ENCODE data around the gene MORN3. TPM values are rescaled to one million over a fixed set of nuclear protein-coding genes. Genes with fewer than 3 reads are reported as not detected.
"Not testable (repeated sequence)": the region's sequence is repeated elsewhere in the genome, so short reads cannot be mapped to it uniquely, and the experiment has no call there.

MORN3 gene
- total and polyA plus RNA-seq, 4 experiments from 2014 or later, result 6.3 to 17.3 (median 10.4) TPM

- H3K9me3 Mint-ChIP-seq; DNase-seq; intact Hi-C loops (cut with micrococcal nuclease); H3K27me3 Mint-ChIP-seq; H3K4me3 ChIP-seq (ENCODE audit: low read length in 2 of 2); H3K27ac ChIP-seq (ENCODE audit: low read depth, low read length); H3K36me3 ChIP-seq (ENCODE audit: insufficient read depth, low read length); H3K36me3 Mint-ChIP-seq; H3K9me3 ChIP-seq (ENCODE audit: control insufficient read depth in 1 of 2, low read length in 2 of 2); H3K27me3 ChIP-seq (ENCODE audit: insufficient read depth, low read length): not testable (repeated sequence)
- CTCF ChIA-PET (ENCODE audit: partially characterized antibody), result interaction anchor here (1.0 to 7.3 kb wide), 6 partner anchors 8 to 162 kb away, joined by 3 to 74 read pairs (median 12); partner anchors contain the start of genes MORN3 and ORAI1
- peak overlapping the region in 6 of 8 donors; percentile 16 to 43 (median 32) for H3K4me3 Mint-ChIP-seq
- POLR2A ChIA-PET (ENCODE audit: partially characterized antibody), result interaction anchor here (0.6 to 7.7 kb wide), 6 partner anchors 8 to 112 kb away, joined by 3 to 122 read pairs (median 34); partner anchors contain the start of genes KDM2B, MORN3 and ORAI1
- peaks cover 92% of the 10 kb centered on the region for H3K4me1 ChIP-seq (ENCODE audit: insufficient read depth, low read length)
- peak overlapping the region; percentile 61 to 99 (median 93) for H3K27ac Mint-ChIP-seq
- H3K4me1 Mint-ChIP-seq, result peaks cover 46 to 95% (median 73%) of the 10 kb centered on the region in 4 donors
These were observed 7.9 kb downstream of the MORN3 start for GRCh38 chr12:121661353-121662105.

DNA sequence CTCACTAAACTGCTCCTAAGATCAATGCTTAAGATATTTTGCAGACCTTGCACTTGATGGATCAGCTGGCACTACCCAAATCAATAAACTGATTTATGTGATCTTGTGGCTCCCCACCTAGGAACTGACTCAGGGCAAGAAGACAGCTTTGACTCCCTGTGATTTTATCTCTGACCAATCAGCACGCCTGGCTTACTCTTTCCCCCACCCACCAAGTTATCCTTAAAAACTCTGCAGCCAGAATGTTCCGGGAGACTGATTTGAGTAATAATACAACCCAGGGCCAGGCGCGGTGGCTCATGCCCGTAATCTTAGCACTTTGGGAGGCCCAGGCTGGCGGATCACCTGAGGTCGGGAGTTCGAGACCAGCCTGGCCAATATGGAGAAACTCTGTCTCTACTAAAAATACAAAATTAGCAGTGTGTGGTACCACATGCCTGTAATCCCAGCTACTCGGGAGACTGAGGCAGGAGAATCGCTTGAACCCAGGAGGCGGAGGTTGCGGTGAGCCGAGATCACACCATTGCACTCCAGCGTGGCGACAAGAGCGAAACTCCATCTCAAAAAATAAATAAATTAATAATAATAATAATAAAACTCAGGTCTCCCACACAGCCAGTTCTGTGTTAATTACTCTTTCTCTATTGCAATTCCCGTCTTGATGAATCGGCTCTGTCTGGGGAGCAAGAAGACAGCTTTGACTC is 12.0 kb downstream of the MORN3 start:
- Mint-ChIP-seq H3K36me3 (peaks cover 4 to 13% of the 10 kb centered on the region in 2 donors), H3K9me3 (peaks cover 0 to 5% (median 0%) of the 10 kb centered on the region in 8 donors), H3K4me3 (peak overlapping the region; percentile 8 to 94 (median 62)), H3K27ac (peak overlapping the region; percentile 78 to 100 (median 99)), H3K27me3 (no peaks in the 10 kb centered on the region), H3K4me1 (peaks cover 41 to 77% (median 55%) of the 10 kb centered on the region in 4 donors)
- Histone ChIP-seq H3K27me3 (ENCODE audit: insufficient read depth, low read length) (no peaks in the 10 kb centered on the region), H3K4me3 (ENCODE audit: low read length in 2 of 2) (no peak overlapping the region), H3K36me3 (ENCODE audit: insufficient read depth, low read length) (no peaks in the 10 kb centered on the region), H3K27ac (ENCODE audit: low read depth, low read length) (no peak overlapping the region), H3K9me3 (ENCODE audit: control insufficient read depth in 1 of 2, low read length in 2 of 2) (no peaks in the 10 kb centered on the region), H3K4me1 (ENCODE audit: insufficient read depth, low read length) (peaks cover 56% of the 10 kb centered on the region)
- intact Hi-C loops (cut with micrococcal nuclease), result loop anchor here (2.0 kb wide), 1 partner anchor 19 kb away; no protein-coding TSS in a partner anchor
- ChIA-PET CTCF (ENCODE audit: partially characterized antibody) (interaction anchor here (0.7 to 7.3 kb wide), 6 partner anchors 10 to 155 kb away, joined by 3 to 74 read pairs (median 6); partner anchors contain the start of genes MORN3 and ORAI1), POLR2A (ENCODE audit: partially characterized antibody) (interaction anchor here (1.0 to 7.7 kb wide), 9 partner anchors 9 to 147 kb away, joined by 3 to 122 read pairs (median 7); partner anchors contain the start of genes MORN3 and ORAI1)
- DNase-seq, result no peak

DNA sequence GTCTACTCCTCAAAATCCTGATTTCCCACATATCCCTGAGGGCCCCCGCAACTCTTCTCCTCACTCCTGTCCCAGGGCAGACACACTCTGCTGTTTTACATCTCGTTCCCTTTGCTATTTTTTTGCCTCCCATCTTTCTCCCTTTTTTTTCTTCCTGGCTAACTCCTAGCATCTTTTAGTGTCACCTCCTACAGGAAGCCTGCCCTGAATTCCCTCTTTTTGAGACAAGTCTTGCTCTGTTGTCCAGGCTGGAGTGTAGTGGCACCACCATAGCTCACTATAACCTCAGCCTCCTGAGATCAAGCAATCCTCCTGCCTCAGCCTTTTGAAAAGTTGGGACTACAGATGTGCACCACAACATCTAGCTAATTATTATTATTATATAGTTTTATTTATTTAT is 13.3 kb downstream of the MORN3 start:
- Mint-ChIP-seq H3K4me1 (peaks cover 32 to 64% (median 44%) of the 10 kb centered on the region in 4 donors), H3K36me3 (peaks cover 4 to 18% of the 10 kb centered on the region in 2 donors)

DNA sequence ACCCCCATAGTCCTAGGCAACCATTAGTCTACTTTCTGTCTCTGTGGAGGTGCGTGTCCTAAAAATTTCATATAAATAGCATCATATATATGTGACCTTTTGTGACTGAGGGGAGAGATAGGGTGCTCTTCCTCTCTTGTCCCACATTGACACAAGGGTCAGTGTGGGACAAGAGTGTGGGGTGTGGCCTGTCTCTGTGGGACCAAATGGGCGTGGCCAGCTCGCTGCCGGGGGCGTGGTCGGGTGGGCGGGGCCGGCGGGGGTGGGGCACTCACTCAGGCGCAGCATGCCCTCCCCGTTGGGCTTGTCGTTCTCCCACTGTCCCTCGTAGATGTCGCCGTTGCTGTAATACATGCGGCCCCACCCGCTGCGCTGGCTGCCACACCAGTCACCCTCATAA is 15.5 kb downstream of the MORN3 start:
- ChIA-PET CTCF (ENCODE audit: partially characterized antibody) (interaction anchor here (1.1 to 2.1 kb wide), 2 partner anchors 15 to 18 kb away, joined by 5 to 7 read pairs; partner anchors contain the start of gene MORN3), POLR2A (ENCODE audit: partially characterized antibody) (interaction anchor here (0.7 to 2.3 kb wide), 5 partner anchors 10 to 27 kb away, joined by 3 to 5 read pairs (median 4); partner anchors contain the start of gene ORAI1)
- no peak for DNase-seq
- Mint-ChIP-seq H3K4me1 (peaks cover 37 to 61% (median 41%) of the 10 kb centered on the region in 4 donors), H3K4me3 (peak overlapping the region in 2 of 8 donors; percentile 20 to 26), H3K36me3 (peaks cover 9 to 27% of the 10 kb centered on the region in 2 donors), H3K9me3 (peaks cover 0 to 3% (median 0%) of the 10 kb centered on the region in 8 donors), H3K27me3 (no peaks in the 10 kb centered on the region), H3K27ac (peak overlapping the region; percentile 59 to 89 (median 76))
- Histone ChIP-seq H3K27ac (ENCODE audit: low read depth, low read length) (no peak overlapping the region), H3K27me3 (ENCODE audit: insufficient read depth, low read length) (no peaks in the 10 kb centered on the region), H3K4me3 (ENCODE audit: low read length in 2 of 2) (no peak overlapping the region), H3K36me3 (ENCODE audit: insufficient read depth, low read length) (no peaks in the 10 kb centered on the region), H3K4me1 (ENCODE audit: insufficient read depth, low read length) (peaks cover 34% of the 10 kb centered on the region), H3K9me3 (ENCODE audit: control insufficient read depth in 1 of 2, low read length in 2 of 2) (no peaks in the 10 kb centered on the region)
- intact Hi-C loops (cut with micrococcal nuclease), result no loop called here

More for the DNA sequence above, 13.3 kb downstream of the MORN3 start:
- ChIA-PET CTCF (ENCODE audit: partially characterized antibody) (interaction anchor here (0.6 to 7.3 kb wide), 4 partner anchors 12 to 157 kb away, joined by 3 to 74 read pairs (median 18); partner anchors contain the start of genes MORN3 and ORAI1), POLR2A (ENCODE audit: partially characterized antibody) (interaction anchor here (1.0 to 7.7 kb wide), 4 partner anchors 14 to 120 kb away, joined by 4 to 122 read pairs (median 82); partner anchors contain the start of genes MORN3 and ORAI1)
- H3K9me3 ChIP-seq (ENCODE audit: control insufficient read depth in 1 of 2, low read length in 2 of 2), result no peaks in the 10 kb centered on the region
- peak overlapping the region in 6 of 7 donors; percentile 5 to 93 (median 58) for H3K27ac Mint-ChIP-seq
- no peaks in the 10 kb centered on the region for H3K27me3 Mint-ChIP-seq
- H3K4me3 Mint-ChIP-seq, result no peak overlapping the region
- H3K9me3 Mint-ChIP-seq, result peaks cover 0 to 5% (median 0%) of the 10 kb centered on the region in 8 donors
- no peaks in the 10 kb centered on the region for H3K27me3 ChIP-seq (ENCODE audit: insufficient read depth, low read length)
- H3K36me3 ChIP-seq (ENCODE audit: insufficient read depth, low read length), result no peaks in the 10 kb centered on the region
- H3K27ac ChIP-seq (ENCODE audit: low read depth, low read length), result no peak overlapping the region
- DNase-seq, result no peak
- intact Hi-C loops (cut with micrococcal nuclease), result no loop called here
- no peak overlapping the region for H3K4me3 ChIP-seq (ENCODE audit: low read length in 2 of 2)
- peaks cover 43% of the 10 kb centered on the region for H3K4me1 ChIP-seq (ENCODE audit: insufficient read depth, low read length)

DNA sequence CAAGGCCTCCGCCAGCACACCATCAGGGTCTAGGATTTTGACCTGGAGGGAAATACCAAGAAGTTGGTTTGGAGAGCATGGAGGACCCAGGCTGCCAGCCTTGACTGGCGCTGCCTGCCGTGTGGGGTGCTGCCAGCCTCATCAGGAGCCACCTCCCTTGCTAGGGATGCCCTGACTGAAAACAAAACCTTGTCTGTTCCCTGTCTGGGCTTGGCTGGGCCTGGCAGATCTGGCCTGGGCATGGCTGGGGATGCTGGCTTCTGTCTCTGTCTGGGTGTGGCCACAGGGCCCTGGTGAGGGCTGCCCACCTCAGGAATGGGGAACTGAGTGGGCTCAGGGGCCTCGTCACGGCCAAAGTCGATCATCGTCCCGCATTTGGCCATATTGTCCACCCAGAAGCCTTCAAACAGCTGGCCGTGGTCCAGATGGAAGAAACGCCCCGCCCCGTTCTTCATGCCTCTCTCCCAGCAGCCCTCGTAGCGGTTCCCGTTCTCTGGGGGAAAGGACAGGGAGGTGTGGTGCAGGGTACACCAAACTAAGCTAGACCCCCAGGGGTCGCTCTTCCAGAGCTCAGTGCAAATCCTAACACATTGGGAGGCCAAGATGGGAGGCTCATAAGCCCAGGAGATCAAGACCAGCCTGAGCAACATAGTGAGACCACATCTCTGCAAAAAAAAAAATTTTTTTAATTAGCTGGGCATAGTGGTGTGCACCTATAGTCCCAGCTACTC is 16.5 kb downstream of the MORN3 start:
- intact Hi-C loops (cut with micrococcal nuclease), result no loop called here
- no peak overlapping the region for H3K4me3 Mint-ChIP-seq
- peaks cover 9 to 25% of the 10 kb centered on the region in 2 donors for H3K36me3 Mint-ChIP-seq
- Histone ChIP-seq H3K27me3 (ENCODE audit: insufficient read depth, low read length) (no peaks in the 10 kb centered on the region), H3K4me3 (ENCODE audit: low read length in 2 of 2) (no peak overlapping the region), H3K27ac (ENCODE audit: low read depth, low read length) (no peak overlapping the region), H3K9me3 (ENCODE audit: control insufficient read depth in 1 of 2, low read length in 2 of 2) (no peaks in the 10 kb centered on the region), H3K36me3 (ENCODE audit: insufficient read depth, low read length) (no peaks in the 10 kb centered on the region), H3K4me1 (ENCODE audit: insufficient read depth, low read length) (peaks cover 32% of the 10 kb centered on the region)
- H3K4me1 Mint-ChIP-seq, result peaks cover 32 to 58% (median 36%) of the 10 kb centered on the region in 4 donors
- CTCF ChIA-PET (ENCODE audit: partially characterized antibody), result interaction anchor here (0.6 to 2.1 kb wide), 4 partner anchors 16 to 818 kb away, joined by 3 to 7 read pairs (median 4); partner anchors contain the start of gene MORN3
- no peak for DNase-seq
- H3K27ac Mint-ChIP-seq, result peak overlapping the region in 4 of 7 donors; percentile 19 to 63 (median 28)
- H3K27me3 Mint-ChIP-seq, result no peaks in the 10 kb centered on the region
- peaks cover 0 to 2% (median 0%) of the 10 kb centered on the region in 8 donors for H3K9me3 Mint-ChIP-seq
- POLR2A ChIA-PET (ENCODE audit: partially characterized antibody), result interaction anchor here (0.6 to 2.3 kb wide), 8 partner anchors 9 to 150 kb away, joined by 3 to 8 read pairs (median 4); no protein-coding TSS in a partner anchor

- peaks cover 17 to 33% of the 10 kb centered on the region in 2 donors for H3K36me3 Mint-ChIP-seq
- intact Hi-C loops (cut with micrococcal nuclease), result no loop called here
- no peaks in the 10 kb centered on the region for H3K9me3 Mint-ChIP-seq
- peak overlapping the region in 6 of 7 donors; percentile 25 to 85 (median 64) for H3K27ac Mint-ChIP-seq
- DNase-seq, result no peak
- H3K4me1 ChIP-seq (ENCODE audit: insufficient read depth, low read length), result peaks cover 21% of the 10 kb centered on the region
- H3K9me3 ChIP-seq (ENCODE audit: control insufficient read depth in 1 of 2, low read length in 2 of 2), result no peaks in the 10 kb centered on the region
- no peaks in the 10 kb centered on the region for H3K36me3 ChIP-seq (ENCODE audit: insufficient read depth, low read length)
- ChIA-PET CTCF (ENCODE audit: partially characterized antibody) (interaction anchor here (1.0 to 2.0 kb wide), 5 partner anchors 15 to 99 kb away, joined by 3 to 7 read pairs (median 3); no protein-coding TSS in a partner anchor), POLR2A (ENCODE audit: partially characterized antibody) (interaction anchor here (1.1 to 5.2 kb wide), 5 partner anchors 8 to 71 kb away, joined by 3 to 36 read pairs (median 5); partner anchors contain the start of gene ORAI1)
- H3K27ac ChIP-seq (ENCODE audit: low read depth, low read length), result no peak overlapping the region
- no peak overlapping the region for H3K4me3 ChIP-seq (ENCODE audit: low read length in 2 of 2)
- H3K4me3 Mint-ChIP-seq, result no peak overlapping the region
- H3K4me1 Mint-ChIP-seq, result peaks cover 22 to 45% (median 29%) of the 10 kb centered on the region in 4 donors
- H3K27me3 Mint-ChIP-seq, result no peaks in the 10 kb centered on the region
- no peaks in the 10 kb centered on the region for H3K27me3 ChIP-seq (ENCODE audit: insufficient read depth, low read length)
These were observed 18.1 kb downstream of the MORN3 start for GRCh38 chr12:121651320-121651719.

All from CD4-positive, alpha-beta memory T cell (primary cell).